H1 (cell line): Measurements from ENCODE around the gene MAP3K3.
A peak's percentile ranks its signal among the peaks of the same experiment; 100 is the strongest.

ENCODE experiments used
- BCL11A ChIP-seq, 2 experiments: IDR thresholded peaks; one replicate each; pipeline ENCODE4 v1.6.1; 2011; ENCODE audit warnings: low read depth in 2 of 2, low read length in 2 of 2, mild to moderate bottlenecking in 2 of 2
- CEBPB ChIP-seq: IDR thresholded peaks from 2 replicates; pipeline ENCODE4 v1.6.1; 2012; ENCODE audit warnings: low read depth, low read length
- GABPA ChIP-seq: IDR thresholded peaks from 2 replicates; pipeline ENCODE4 v1.6.1; 2011; ENCODE audit warnings: mild to moderate bottlenecking, low read length, moderate library complexity, borderline replicate concordance; ENCODE audit not compliant: insufficient read depth
- GTF2F1 ChIP-seq: IDR thresholded peaks from 2 replicates; pipeline ENCODE4 v1.6.1; 2012; ENCODE audit warnings: low read depth, low read length, improper control_type of control experiment, borderline replicate concordance
- POLR2A ChIP-seq, 2 experiments: IDR thresholded peaks; 1 replicate in 1 of 2; 2 replicates in 1 of 2; pipeline ENCODE4 v1.6.1; 2011; ENCODE audit warnings: low read depth in 2 of 2, low read length in 2 of 2, mild to moderate bottlenecking in 2 of 2; ENCODE audit errors: control extremely low read depth in 1 of 2
- POLR2AphosphoS5 ChIP-seq: IDR thresholded peaks from 2 replicates; pipeline ENCODE4 v1.6.1; 2011; ENCODE audit warnings: low read depth, low read length
- RXRA ChIP-seq: IDR thresholded peaks from 2 replicates; pipeline ENCODE4 v1.6.1; 2011; ENCODE audit warnings: low read depth, mild to moderate bottlenecking, low read length, moderate library complexity; ENCODE audit not compliant: insufficient read depth
- SP1 ChIP-seq: IDR thresholded peaks from 2 replicates; pipeline ENCODE4 v1.6.1; 2011; ENCODE audit warnings: low read depth, low read length
- SP2 ChIP-seq: IDR thresholded peaks from 2 replicates; pipeline ENCODE4 v1.6.1; 2012; ENCODE audit warnings: mild to moderate bottlenecking, low read length, inconsistent platforms
- YY1 ChIP-seq: IDR thresholded peaks from 2 replicates; pipeline ENCODE4 v1.6.1; 2011; ENCODE audit warnings: low read depth, mild to moderate bottlenecking, low read length
- TF ChIP-seq, protein P1 (sequence below), 3 experiments: IDR thresholded peaks; 1 replicate in 2 of 3; 2 replicates in 1 of 3; pipeline versions ENCODE4 v1.5.1 to v1.6.1; 2011; ENCODE audit warnings: low read length in 3 of 3, mild to moderate bottlenecking in 3 of 3, inconsistent platforms in 2 of 3, low read depth in 1 of 3, moderate library complexity in 1 of 3; ENCODE audit not compliant: insufficient read depth in 1 of 3; ENCODE audit errors: control extremely low read depth in 1 of 3

DNA sequence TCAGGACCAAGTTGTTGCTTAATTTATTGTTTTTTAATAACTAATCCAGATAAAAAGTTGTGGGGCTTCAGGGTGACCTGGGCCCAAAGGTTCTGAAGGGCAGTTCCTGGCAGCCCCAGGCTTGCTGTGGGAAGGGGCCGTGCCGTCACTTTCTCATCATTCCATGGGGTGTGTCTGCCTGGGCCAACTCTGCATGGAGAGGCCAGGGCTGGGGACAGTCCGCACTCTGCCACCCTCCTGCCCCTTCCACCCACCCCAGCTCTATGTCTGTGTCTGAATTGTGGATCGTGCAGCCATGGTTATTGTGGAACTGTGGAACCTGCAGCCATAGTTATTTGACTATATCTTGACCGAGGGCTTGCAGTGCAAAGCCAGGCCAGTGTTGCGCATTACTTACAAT, 73.7 kb downstream of the MAP3K3 start:
- TF ChIP-seq POLR2A (IDR thresholded peaks at IDR 0.05; ENCODE audit: control extremely low read depth in 1 of 2, low read depth in 2 of 2, low read length in 2 of 2) (no peak), POLR2AphosphoS5 (0 out of 2 replicates have a peak, but pooled peaks have one; percentile 35), SP1 (no peak), GABPA (no peak), YY1 (no peak), SP2 (no peak), CEBPB (no peak), BCL11A (IDR thresholded peaks at IDR 0.05; ENCODE audit: low read depth in 2 of 2, low read length in 2 of 2) (no peak), GTF2F1 (no peak), RXRA (no peak)
- TF ChIP-seq, protein P1, sequence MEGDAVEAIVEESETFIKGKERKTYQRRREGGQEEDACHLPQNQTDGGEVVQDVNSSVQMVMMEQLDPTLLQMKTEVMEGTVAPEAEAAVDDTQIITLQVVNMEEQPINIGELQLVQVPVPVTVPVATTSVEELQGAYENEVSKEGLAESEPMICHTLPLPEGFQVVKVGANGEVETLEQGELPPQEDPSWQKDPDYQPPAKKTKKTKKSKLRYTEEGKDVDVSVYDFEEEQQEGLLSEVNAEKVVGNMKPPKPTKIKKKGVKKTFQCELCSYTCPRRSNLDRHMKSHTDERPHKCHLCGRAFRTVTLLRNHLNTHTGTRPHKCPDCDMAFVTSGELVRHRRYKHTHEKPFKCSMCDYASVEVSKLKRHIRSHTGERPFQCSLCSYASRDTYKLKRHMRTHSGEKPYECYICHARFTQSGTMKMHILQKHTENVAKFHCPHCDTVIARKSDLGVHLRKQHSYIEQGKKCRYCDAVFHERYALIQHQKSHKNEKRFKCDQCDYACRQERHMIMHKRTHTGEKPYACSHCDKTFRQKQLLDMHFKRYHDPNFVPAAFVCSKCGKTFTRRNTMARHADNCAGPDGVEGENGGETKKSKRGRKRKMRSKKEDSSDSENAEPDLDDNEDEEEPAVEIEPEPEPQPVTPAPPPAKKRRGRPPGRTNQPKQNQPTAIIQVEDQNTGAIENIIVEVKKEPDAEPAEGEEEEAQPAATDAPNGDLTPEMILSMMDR (IDR thresholded peaks at IDR 0.05; ENCODE audit: control extremely low read depth in 1 of 3, insufficient read depth in 1 of 3, low read depth in 1 of 3, low read length in 3 of 3): no peak
